ENCODE data around the gene GRIN1.
"Not testable (repeated sequence)": the region's sequence is repeated elsewhere in the genome, so short reads cannot be mapped to it uniquely, and the experiment has no call there.

Gene GRIN1

GRCh38 chr9:137116728-137117127 is 22.2 kb upstream of the GRIN1 start:
- peaks cover 13% of the 10 kb centered on the region for H3K36me3 Mint-ChIP-seq (ENCODE audit: low read depth)
- H3K9me3 Mint-ChIP-seq, result no peaks in the 10 kb centered on the region
- H3K4me3 Mint-ChIP-seq, result no peak overlapping the region
- H3K27me3 Mint-ChIP-seq, result no peaks in the 10 kb centered on the region
- H3K4me1 Mint-ChIP-seq (ENCODE audit: low read depth), result peaks cover 17% of the 10 kb centered on the region
- DNase-seq, result no peak
- H3K27ac Mint-ChIP-seq, result no peak overlapping the region

- no peak for DNase-seq
- H3K27me3 Mint-ChIP-seq, result no peaks in the 10 kb centered on the region
- no peak overlapping the region for H3K27ac Mint-ChIP-seq
- no peak overlapping the region for H3K4me3 Mint-ChIP-seq
- H3K4me1 Mint-ChIP-seq (ENCODE audit: low read depth), result peaks cover 22% of the 10 kb centered on the region
- peaks cover 9% of the 10 kb centered on the region for H3K36me3 Mint-ChIP-seq (ENCODE audit: low read depth)
- H3K9me3 Mint-ChIP-seq, result no peaks in the 10 kb centered on the region
These were observed 21.7 kb upstream of the GRIN1 start for GRCh38 chr9:137117269-137117731.

- not testable (repeated sequence) for H3K4me3 Mint-ChIP-seq; H3K36me3 Mint-ChIP-seq (ENCODE audit: low read depth); H3K9me3 Mint-ChIP-seq; H3K27me3 Mint-ChIP-seq; DNase-seq; H3K27ac Mint-ChIP-seq
- H3K4me1 Mint-ChIP-seq (ENCODE audit: low read depth), result peaks cover 18% of the 10 kb centered on the region
These were observed 20.8 kb upstream of the GRIN1 start for GRCh38 chr9:137118092-137118603.

DNA sequence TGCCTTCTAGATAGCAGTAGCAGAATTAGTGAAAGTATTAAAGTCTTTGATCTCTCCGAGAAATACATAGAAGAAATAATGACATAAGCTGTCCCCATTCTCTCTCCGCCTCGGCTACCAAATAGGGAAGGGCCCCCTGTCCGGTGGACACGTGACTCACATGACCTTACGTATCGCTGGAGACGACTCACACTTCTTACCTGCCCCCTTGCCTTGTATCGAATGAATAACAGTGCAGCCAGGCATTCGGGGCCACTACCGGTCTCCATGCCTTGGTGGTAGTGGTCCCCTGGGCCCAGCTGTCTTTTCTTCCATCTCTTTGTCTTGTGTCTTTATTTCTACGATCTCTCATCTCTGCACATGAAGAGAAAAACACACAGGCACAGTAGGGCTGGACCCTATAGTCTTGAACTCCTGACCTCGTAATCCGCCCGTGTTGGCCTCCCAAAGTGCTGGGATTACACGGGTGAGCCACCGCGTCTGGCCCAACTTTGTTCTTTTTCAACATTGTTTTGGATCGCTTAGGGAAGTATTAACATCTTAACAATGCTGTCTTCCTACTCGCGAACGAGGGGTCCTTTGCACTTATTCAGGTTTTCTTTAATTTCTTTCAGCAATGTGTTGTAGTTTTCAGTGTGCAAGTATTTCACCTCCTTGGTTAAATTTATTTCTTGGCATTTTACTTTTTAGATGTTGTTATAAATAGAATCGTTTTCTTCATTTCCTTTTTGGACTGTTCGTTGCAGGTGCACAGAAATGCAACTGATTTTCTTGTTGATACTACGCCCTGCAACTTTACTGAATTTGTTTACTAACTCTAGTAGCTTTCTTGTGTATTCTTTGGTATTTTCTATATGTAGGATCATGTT is 16.8 kb upstream of the GRIN1 start:
- H3K36me3 Mint-ChIP-seq (ENCODE audit: low read depth); DNase-seq; H3K4me3 Mint-ChIP-seq; H3K27me3 Mint-ChIP-seq; H3K9me3 Mint-ChIP-seq; H3K27ac Mint-ChIP-seq: not testable (repeated sequence)
- peaks cover 24% of the 10 kb centered on the region for H3K4me1 Mint-ChIP-seq (ENCODE audit: low read depth)

- not testable (repeated sequence) for H3K27ac Mint-ChIP-seq; H3K9me3 Mint-ChIP-seq; H3K4me3 Mint-ChIP-seq; H3K27me3 Mint-ChIP-seq; H3K36me3 Mint-ChIP-seq (ENCODE audit: low read depth); DNase-seq
- H3K4me1 Mint-ChIP-seq (ENCODE audit: low read depth), result peaks cover 31% of the 10 kb centered on the region
These were observed 16.0 kb upstream of the GRIN1 start for GRCh38 chr9:137122796-137123467.

- peaks cover 36% of the 10 kb centered on the region for H3K4me1 Mint-ChIP-seq (ENCODE audit: low read depth)
- DNase-seq, result no peak
- no peak overlapping the region for H3K4me3 Mint-ChIP-seq
- no peak overlapping the region for H3K27ac Mint-ChIP-seq
- peaks cover 13% of the 10 kb centered on the region for H3K36me3 Mint-ChIP-seq (ENCODE audit: low read depth)
- H3K9me3 Mint-ChIP-seq, result no peaks in the 10 kb centered on the region
- no peaks in the 10 kb centered on the region for H3K27me3 Mint-ChIP-seq
These were observed 15.5 kb upstream of the GRIN1 start for GRCh38 chr9:137123468-137123837.

DNA sequence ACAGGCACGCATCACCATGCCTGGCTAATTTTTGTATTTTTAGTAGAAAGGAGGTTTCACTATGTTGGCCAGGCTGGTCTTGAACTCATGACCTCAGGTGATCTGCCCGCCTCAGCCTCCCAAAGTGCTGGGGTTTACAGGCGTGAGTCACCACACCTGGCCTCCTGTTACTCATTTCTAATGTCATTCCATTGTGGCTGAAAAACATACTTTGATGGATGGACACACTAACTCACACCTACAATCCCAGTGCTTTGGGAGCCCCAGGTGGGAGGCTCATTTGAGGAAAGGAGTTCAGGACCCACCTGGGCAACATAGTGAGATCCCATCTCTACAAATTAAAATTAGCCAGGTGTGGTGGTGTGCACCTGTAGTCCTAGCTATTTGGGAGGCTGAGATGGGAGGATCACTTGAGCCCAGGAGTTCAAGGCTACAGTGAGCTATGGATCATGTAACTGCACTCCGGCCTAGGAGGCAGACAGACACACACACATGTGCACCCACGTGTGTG is 14.9 kb upstream of the GRIN1 start:
- H3K4me1 Mint-ChIP-seq (ENCODE audit: low read depth), result peaks cover 38% of the 10 kb centered on the region
- H3K4me3 Mint-ChIP-seq, H3K27me3 Mint-ChIP-seq, H3K27ac Mint-ChIP-seq, H3K9me3 Mint-ChIP-seq, DNase-seq: not testable (repeated sequence)
- peaks cover 19% of the 10 kb centered on the region for H3K36me3 Mint-ChIP-seq (ENCODE audit: low read depth)

DNA sequence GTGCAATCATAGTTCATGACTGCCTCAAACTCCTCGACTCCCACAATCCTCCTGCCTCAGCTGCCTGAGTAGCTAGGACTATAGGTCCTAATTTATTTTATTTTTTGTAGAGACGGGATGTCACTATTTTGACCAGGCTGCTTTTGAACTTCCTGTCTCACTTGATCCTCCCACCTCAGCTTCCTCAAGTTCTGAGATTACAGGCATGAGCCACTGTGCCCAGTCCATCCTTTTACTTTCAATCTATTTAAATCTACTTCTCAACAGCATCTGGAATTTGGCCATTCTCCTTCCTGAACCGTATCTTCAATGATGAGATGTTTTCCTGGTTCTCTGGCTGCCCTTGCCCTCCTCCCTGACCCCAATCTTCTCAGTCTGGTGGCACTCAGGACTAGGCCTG is 12.2 kb upstream of the GRIN1 start:
- Mint-ChIP-seq H3K27ac (peak overlapping the region; percentile 91), H3K36me3 (ENCODE audit: low read depth) (peaks cover 20% of the 10 kb centered on the region), H3K27me3 (no peaks in the 10 kb centered on the region), H3K4me1 (ENCODE audit: low read depth) (peaks cover 34% of the 10 kb centered on the region), H3K9me3 (no peaks in the 10 kb centered on the region), H3K4me3 (peak overlapping the region; percentile 87)
- no peak for DNase-seq

- no peak for DNase-seq
- Mint-ChIP-seq H3K9me3 (no peaks in the 10 kb centered on the region), H3K27me3 (no peaks in the 10 kb centered on the region), H3K4me3 (peak overlapping the region; percentile 87), H3K4me1 (ENCODE audit: low read depth) (peaks cover 30% of the 10 kb centered on the region), H3K36me3 (ENCODE audit: low read depth) (peaks cover 20% of the 10 kb centered on the region), H3K27ac (peak overlapping the region; percentile 91)
These were observed 11.4 kb upstream of the GRIN1 start for GRCh38 chr9:137127301-137128157.

DNA sequence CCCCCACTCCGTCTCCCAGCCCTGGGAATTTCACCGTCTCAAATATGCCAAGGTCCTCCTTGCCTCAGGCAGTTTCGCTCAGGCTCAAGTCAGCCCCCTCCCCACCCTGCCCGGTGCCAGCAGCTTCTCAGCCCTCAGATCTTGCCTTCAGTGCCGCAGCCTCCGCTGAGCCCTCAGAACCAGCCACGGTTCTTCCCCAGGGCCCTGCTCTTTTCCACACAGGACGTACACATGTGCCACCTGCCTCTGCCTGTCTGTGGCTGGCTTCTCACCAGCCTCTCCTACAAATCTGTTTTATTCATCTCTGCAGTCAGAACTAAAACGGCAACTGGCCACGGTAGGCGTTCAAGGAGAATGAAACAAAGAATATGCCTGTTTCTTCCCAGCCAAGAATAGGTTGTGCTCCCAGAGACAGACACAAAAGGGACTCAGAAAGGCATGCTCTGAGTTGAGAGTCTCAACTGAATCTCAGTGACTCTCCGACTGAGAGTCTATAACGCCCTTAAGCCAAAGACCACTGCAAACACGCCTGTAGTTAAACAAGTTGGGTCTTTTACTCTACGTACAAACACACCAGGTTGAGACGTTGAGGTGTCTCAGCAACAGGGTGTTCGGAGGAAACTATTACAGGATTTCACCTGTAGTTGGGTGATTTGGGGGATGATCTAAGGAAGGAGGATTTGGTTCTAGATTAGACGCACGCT is 10.6 kb upstream of the GRIN1 start:
- peak overlapping the region; percentile 91 for H3K27ac Mint-ChIP-seq
- peaks cover 3% of the 10 kb centered on the region for H3K27me3 Mint-ChIP-seq
- peak overlapping the region; percentile 87 for H3K4me3 Mint-ChIP-seq
- DNase-seq, result no peak
- H3K9me3 Mint-ChIP-seq, result no peaks in the 10 kb centered on the region
- peaks cover 30% of the 10 kb centered on the region for H3K4me1 Mint-ChIP-seq (ENCODE audit: low read depth)
- peaks cover 20% of the 10 kb centered on the region for H3K36me3 Mint-ChIP-seq (ENCODE audit: low read depth)

DNA sequence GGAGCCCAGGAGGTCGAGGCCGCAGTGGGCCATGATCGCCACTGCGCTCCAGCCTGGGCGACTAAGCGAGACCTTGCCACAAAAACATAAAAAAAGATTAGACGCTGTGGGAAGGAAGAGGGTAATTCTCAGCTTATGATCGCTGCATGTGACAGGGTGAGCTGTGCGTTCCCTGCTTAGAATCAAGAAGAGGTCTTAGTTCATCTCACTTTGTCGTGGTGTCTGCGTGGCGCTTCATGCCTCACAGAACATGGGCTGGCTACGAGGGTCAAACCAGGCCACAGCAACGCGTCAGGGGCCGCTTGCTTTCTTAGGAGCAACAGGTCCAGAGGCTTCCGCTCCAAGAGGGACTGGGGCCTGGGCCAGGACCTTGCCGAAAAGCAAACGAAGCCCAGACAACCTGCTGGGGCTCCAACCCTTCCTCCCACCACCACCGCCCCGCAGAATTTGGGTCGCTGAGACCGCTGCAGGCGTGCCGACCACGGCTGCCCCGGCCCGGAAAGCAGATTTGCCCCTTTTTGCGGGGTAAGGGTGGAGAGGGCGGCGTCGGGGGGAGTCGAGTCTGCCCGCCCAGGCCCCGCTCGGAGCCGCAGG is 10.0 kb upstream of the GRIN1 start:
- Mint-ChIP-seq H3K27me3 (peaks cover 4% of the 10 kb centered on the region), H3K36me3 (ENCODE audit: low read depth) (peaks cover 20% of the 10 kb centered on the region), H3K4me3 (peak overlapping the region; percentile 87), H3K9me3 (no peaks in the 10 kb centered on the region), H3K27ac (peak overlapping the region; percentile 91), H3K4me1 (ENCODE audit: low read depth) (peaks cover 28% of the 10 kb centered on the region)
- no peak for DNase-seq

- no peaks in the 10 kb centered on the region for H3K9me3 Mint-ChIP-seq
- H3K27ac Mint-ChIP-seq, result peak overlapping the region; percentile 80
- peak overlapping the region; percentile 87 for H3K4me3 Mint-ChIP-seq
- H3K4me1 Mint-ChIP-seq (ENCODE audit: low read depth), result peaks cover 28% of the 10 kb centered on the region
- H3K27me3 Mint-ChIP-seq, result peaks cover 11% of the 10 kb centered on the region
- DNase-seq, result peak; percentile 94
- H3K36me3 Mint-ChIP-seq (ENCODE audit: low read depth), result peaks cover 20% of the 10 kb centered on the region
These were observed 9.3 kb upstream of the GRIN1 start for GRCh38 chr9:137129456-137130175.

GRCh38 chr9:137130176-137130755 is 8.7 kb upstream of the GRIN1 start:
- peak overlapping the region; percentile 69 for H3K27ac Mint-ChIP-seq
- peaks cover 20% of the 10 kb centered on the region for H3K36me3 Mint-ChIP-seq (ENCODE audit: low read depth)
- H3K27me3 Mint-ChIP-seq, result peaks cover 15% of the 10 kb centered on the region
- DNase-seq, result no peak
- H3K9me3 Mint-ChIP-seq, result no peaks in the 10 kb centered on the region
- H3K4me1 Mint-ChIP-seq (ENCODE audit: low read depth), result peaks cover 28% of the 10 kb centered on the region
- H3K4me3 Mint-ChIP-seq, result peak overlapping the region; percentile 79

All from activated T-cell treated with anti-CD3 and anti-CD28 coated beads, Interleukin-2, amount 50 U/mL, for 24 hours (primary cell).